H9 (cell line): ENCODE data around the gene PADI4. TPM values are rescaled to one million over a fixed set of nuclear protein-coding genes. Genes with fewer than 3 reads are reported as not detected.

Source experiments
- DNase-seq: peaks from one replicate; pipeline ENCODE4 v3.0.0-alpha.2; 2017
- H2AFZ ChIP-seq: one replicate; pipeline ENCODE4 v1.6.1; 2013; ENCODE audit warnings: mild to moderate bottlenecking, low read length, control low read depth, moderate library complexity
- H2AK5ac ChIP-seq: 2 replicates; pipeline ENCODE4 v1.6.1; 2013; ENCODE audit warnings: low read length, control low read depth, mixed read lengths; ENCODE audit not compliant: insufficient read length
- H2BK120ac ChIP-seq: one replicate; pipeline ENCODE4 v1.6.1; 2013; ENCODE audit warnings: low read depth, mild to moderate bottlenecking, low read length, control low read depth, inconsistent platforms; ENCODE audit not compliant: poor library complexity, severe bottlenecking
- H2BK12ac ChIP-seq: 2 replicates; pipeline ENCODE4 v1.6.1; 2013; ENCODE audit warnings: low read length, control low read depth, mixed read lengths, low read depth; ENCODE audit not compliant: insufficient read length
- H2BK15ac ChIP-seq: 2 replicates; pipeline ENCODE4 v1.6.1; 2013; ENCODE audit warnings: low read depth, low read length, control low read depth
- H2BK20ac ChIP-seq: one replicate; pipeline ENCODE4 v1.6.1; 2013; ENCODE audit warnings: low read depth, mild to moderate bottlenecking, low read length, control low read depth, inconsistent platforms; ENCODE audit not compliant: poor library complexity, severe bottlenecking
- H2BK5ac ChIP-seq: 2 replicates; pipeline ENCODE4 v1.6.1; 2013; ENCODE audit warnings: low read length, control low read depth, mixed read lengths; ENCODE audit not compliant: insufficient read length
- H3K14ac ChIP-seq: 2 replicates; pipeline ENCODE4 v1.6.1; 2013; ENCODE audit warnings: low read length, control low read depth; ENCODE audit not compliant: insufficient read depth
- H3K18ac ChIP-seq: 2 replicates; pipeline ENCODE4 v1.6.1; 2013; ENCODE audit warnings: low read depth, mild to moderate bottlenecking, mixed read lengths, low read length, control low read depth; ENCODE audit not compliant: insufficient read length
- H3K23ac ChIP-seq: 2 replicates; pipeline ENCODE4 v1.6.1; 2013; ENCODE audit warnings: low read length, control low read depth, mixed read lengths, low read depth; ENCODE audit not compliant: insufficient read length
- H3K23me2 ChIP-seq: 2 replicates; pipeline ENCODE4 v1.6.1; 2013; ENCODE audit warnings: low read depth, mild to moderate bottlenecking, mixed read lengths, low read length, control low read depth; ENCODE audit not compliant: insufficient read length, poor library complexity, severe bottlenecking
- H3K27ac ChIP-seq: 2 replicates; pipeline ENCODE4 v1.5.1; 2013; ENCODE audit warnings: low read length, control low read depth, mixed read lengths, low read depth; ENCODE audit not compliant: insufficient read length
- H3K27me3 ChIP-seq: 2 replicates; pipeline ENCODE4 v1.6.1; 2013; ENCODE audit warnings: low read length, control low read depth, inconsistent platforms; ENCODE audit not compliant: insufficient read depth
- H3K4ac ChIP-seq: 2 replicates; pipeline ENCODE4 v1.6.1; 2013; ENCODE audit warnings: low read depth, mild to moderate bottlenecking, control low read depth, inconsistent platforms, low read length, moderate library complexity
- H3K4me1 ChIP-seq: 2 replicates; pipeline ENCODE4 v1.6.1; 2013; ENCODE audit warnings: low read length, control low read depth, inconsistent platforms; ENCODE audit not compliant: insufficient read depth
- H3K4me2 ChIP-seq: 2 replicates; pipeline ENCODE4 v1.6.1; 2013; ENCODE audit warnings: low read length, control low read depth, mixed read lengths; ENCODE audit not compliant: insufficient read length, insufficient read depth
- H3K56ac ChIP-seq: 2 replicates; pipeline ENCODE4 v1.6.1; 2013; ENCODE audit warnings: low read depth, mild to moderate bottlenecking, mixed read lengths, low read length, control low read depth; ENCODE audit not compliant: insufficient read length
- H3K79me1 ChIP-seq: 2 replicates; pipeline ENCODE4 v1.6.1; 2013; ENCODE audit warnings: low read depth, mild to moderate bottlenecking, moderate library complexity, low read length, control low read depth, inconsistent platforms; ENCODE audit not compliant: insufficient read depth, poor library complexity, severe bottlenecking
- H3K79me2 ChIP-seq: 2 replicates; pipeline ENCODE4 v1.6.1; 2013; ENCODE audit warnings: low read length, control low read depth, inconsistent platforms; ENCODE audit not compliant: insufficient read depth
- H3K9ac ChIP-seq: 2 replicates; pipeline ENCODE4 v1.6.1; 2013; ENCODE audit warnings: low read length, control low read depth, mixed read lengths; ENCODE audit not compliant: insufficient read length; ENCODE audit errors: extremely low read depth
- H3K9me3 ChIP-seq: one replicate; pipeline ENCODE4 v1.6.1; 2013; ENCODE audit warnings: low read depth, low read length, inconsistent platforms; ENCODE audit not compliant: control insufficient read depth
- H3T11ph ChIP-seq: one replicate; pipeline ENCODE4 v1.6.1; 2013; ENCODE audit warnings: mild to moderate bottlenecking, low read length, control low read depth, inconsistent platforms
- H4K20me1 ChIP-seq: one replicate; pipeline ENCODE4 v1.6.1; 2013; ENCODE audit not compliant: control insufficient read depth, insufficient read length, insufficient read depth
- H4K5ac ChIP-seq: 2 replicates; pipeline ENCODE4 v1.6.1; 2013; ENCODE audit warnings: low read depth, mild to moderate bottlenecking, mixed read lengths, low read length, control low read depth; ENCODE audit not compliant: insufficient read length
- H4K8ac ChIP-seq: replicated peaks from 2 replicates; pipeline ENCODE4 v1.6.1; 2013; ENCODE audit warnings: low read length, control low read depth, mixed read lengths, low read depth; ENCODE audit not compliant: insufficient read length
- H4K91ac ChIP-seq: 2 replicates; pipeline ENCODE4 v1.6.1; 2013; ENCODE audit warnings: low read depth, mild to moderate bottlenecking, moderate library complexity, mixed read lengths, low read length, control low read depth; ENCODE audit not compliant: insufficient read length
- H3K27ac Mint-ChIP-seq, 3 experiments: 2 replicates in 2 of 3; 3 replicates in 1 of 3; pipeline ENCODE4 v1.8.0; 2020 to 2021; ENCODE audit warnings: mixed read lengths in 3 of 3, mild to moderate bottlenecking in 1 of 3, moderate library complexity in 1 of 3
- H3K27me3 Mint-ChIP-seq: 2 replicates; pipeline ENCODE4 v1.8.0; 2021; ENCODE audit warnings: low read depth, mild to moderate bottlenecking, moderate library complexity, mixed read lengths
- H3K36me3 Mint-ChIP-seq, 3 experiments: 2 replicates in 2 of 3; 3 replicates in 1 of 3; pipeline ENCODE4 v1.8.0; 2020 to 2021; ENCODE audit warnings: low read depth in 3 of 3, mixed read lengths in 3 of 3; ENCODE audit not compliant: insufficient read depth in 1 of 3
- H3K4me1 Mint-ChIP-seq, 2 experiments: 2 replicates each; pipeline ENCODE4 v1.8.0; 2020; ENCODE audit warnings: mixed read lengths in 2 of 2
- H3K4me3 Mint-ChIP-seq, 2 experiments: 2 replicates in 1 of 2; 3 replicates in 1 of 2; pipeline ENCODE4 v1.8.0; 2020 to 2021; ENCODE audit warnings: mild to moderate bottlenecking in 2 of 2, mixed read lengths in 2 of 2, moderate library complexity in 1 of 2
- H3K9me3 Mint-ChIP-seq, 2 experiments: 2 replicates in 1 of 2; 3 replicates in 1 of 2; pipeline ENCODE4 v1.8.0; 2020; ENCODE audit warnings: mild to moderate bottlenecking in 2 of 2, mixed read lengths in 2 of 2, moderate library complexity in 1 of 2
- WGBS: extraction: QIAGEN DNeasy Blood & Tissue Kit; methylation state at CpG from one replicate; pipeline ENCODE4 v1.1.7; 2013; ENCODE audit warnings: missing lambda C conversion rate, low lambda C conversion rate, mixed read lengths; ENCODE audit not compliant: insufficient read length; ENCODE audit errors: extremely low coverage; 5-methylcytosine and 5-hydroxymethylcytosine counted together
- total RNA-seq: library from RNA; stranded (reverse); gene quantifications from 2 replicates; pipeline ENCODE4 v1.2.1, GENCODE V29; 2021
- TF ChIP-seq, protein P1 (sequence below): fragments of 200-600 bp; sonication (generic); conservative IDR thresholded peaks from 3 replicates; pipeline ENCODE4 v1.8.0; 2021; ENCODE audit warnings: antibody characterized with exemption, mild to moderate bottlenecking

PADI4 gene
- total RNA-seq, 1 experiment from 2014 or later: 0.13 TPM

DNA sequence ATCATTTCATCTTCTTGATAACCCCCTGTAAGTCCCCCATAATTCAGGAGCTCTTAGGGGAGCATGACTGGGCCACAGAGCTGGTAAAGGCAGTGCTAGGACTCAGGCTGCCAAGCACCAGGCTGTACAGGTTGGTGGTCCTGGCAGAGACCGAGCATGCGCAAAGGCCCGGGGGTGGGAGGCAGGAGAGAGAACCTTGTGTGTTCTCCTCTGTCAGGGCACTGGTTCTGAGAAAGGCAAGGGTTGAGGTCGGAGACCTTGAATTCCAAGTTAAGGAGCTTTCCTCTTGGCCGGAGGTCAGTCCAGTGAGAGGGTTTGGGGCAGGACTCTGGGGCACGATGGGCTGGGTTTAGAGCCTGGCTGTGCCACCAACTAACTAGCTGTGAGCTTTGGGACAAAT lies 35.9 kb upstream of the PADI4 start:
- Histone ChIP-seq H3K4me1 (no peaks in the 10 kb centered on the region), H2AFZ (no peak overlapping the region), H2BK5ac (no peak overlapping the region), H3K79me2 (no peaks in the 10 kb centered on the region), H3K9me3 (no peaks in the 10 kb centered on the region), H4K5ac (no peak overlapping the region), H3K23me2 (no peaks in the 10 kb centered on the region), H3K18ac (no peak overlapping the region), H3T11ph (no peak overlapping the region), H2BK12ac (no peak overlapping the region), H4K20me1 (no peaks in the 10 kb centered on the region), H3K4ac (no peak overlapping the region), H3K4me2 (no peak overlapping the region), H3K14ac (no peak overlapping the region), H2BK120ac (no peak overlapping the region), H4K91ac (no peak overlapping the region), H3K27ac (no peak overlapping the region), H3K56ac (no peak overlapping the region), H4K8ac (no peak overlapping the region), H3K23ac (no peak overlapping the region), H3K9ac (no peak overlapping the region), H2BK15ac (no peak overlapping the region), H2AK5ac (no peak overlapping the region), H3K27me3 (no peaks in the 10 kb centered on the region), H2BK20ac (no peak overlapping the region), H3K79me1 (no peaks in the 10 kb centered on the region)
- no peak for DNase-seq
- no peaks in the 10 kb centered on the region; the same call in 1 of the 2 replicates for H3K27me3 Mint-ChIP-seq
- H3K36me3 Mint-ChIP-seq: no peaks in the 10 kb centered on the region
- H3K4me3 Mint-ChIP-seq: no peak overlapping the region
- no peaks in the 10 kb centered on the region for H3K4me1 Mint-ChIP-seq
- no peak overlapping the region for H3K27ac Mint-ChIP-seq
- WGBS: no CpG with 5 or more reads among the region's 6 CpGs
- TF ChIP-seq, protein P1, sequence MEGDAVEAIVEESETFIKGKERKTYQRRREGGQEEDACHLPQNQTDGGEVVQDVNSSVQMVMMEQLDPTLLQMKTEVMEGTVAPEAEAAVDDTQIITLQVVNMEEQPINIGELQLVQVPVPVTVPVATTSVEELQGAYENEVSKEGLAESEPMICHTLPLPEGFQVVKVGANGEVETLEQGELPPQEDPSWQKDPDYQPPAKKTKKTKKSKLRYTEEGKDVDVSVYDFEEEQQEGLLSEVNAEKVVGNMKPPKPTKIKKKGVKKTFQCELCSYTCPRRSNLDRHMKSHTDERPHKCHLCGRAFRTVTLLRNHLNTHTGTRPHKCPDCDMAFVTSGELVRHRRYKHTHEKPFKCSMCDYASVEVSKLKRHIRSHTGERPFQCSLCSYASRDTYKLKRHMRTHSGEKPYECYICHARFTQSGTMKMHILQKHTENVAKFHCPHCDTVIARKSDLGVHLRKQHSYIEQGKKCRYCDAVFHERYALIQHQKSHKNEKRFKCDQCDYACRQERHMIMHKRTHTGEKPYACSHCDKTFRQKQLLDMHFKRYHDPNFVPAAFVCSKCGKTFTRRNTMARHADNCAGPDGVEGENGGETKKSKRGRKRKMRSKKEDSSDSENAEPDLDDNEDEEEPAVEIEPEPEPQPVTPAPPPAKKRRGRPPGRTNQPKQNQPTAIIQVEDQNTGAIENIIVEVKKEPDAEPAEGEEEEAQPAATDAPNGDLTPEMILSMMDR: no peak
- H3K9me3 Mint-ChIP-seq: no peaks in the 10 kb centered on the region
